ENCODE results near the gene CYP24A1. TPM values are rescaled to one million over a fixed set of nuclear protein-coding genes. Genes with fewer than 3 reads are reported as not detected.

CYP24A1 gene
- total RNA-seq, 1 donor from 2014 or later: not detected

- H3K36me3 ChIP-seq: no peaks in the 10 kb centered on the region
- H2AFZ ChIP-seq (replicated peaks): no peak overlapping the region
- H3K27ac ChIP-seq: no peak overlapping the region
- DNase-seq (ENCODE audit: low spot score): no peak
- Mint-ChIP-seq H3K4me1 (no peaks in the 10 kb centered on the region), H3K27me3 (ENCODE audit: insufficient read depth, low read depth) (no peaks in the 10 kb centered on the region), H3K4me3 (no peak overlapping the region), H3K36me3 (no peaks in the 10 kb centered on the region), H3K27ac (no peak overlapping the region), H3K9me3 (peaks cover 2% of the 10 kb centered on the region)
- H3K27me3 ChIP-seq: no peaks in the 10 kb centered on the region
- no peaks in the 10 kb centered on the region for H3K4me1 ChIP-seq
- no peak overlapping the region for H3K4me2 ChIP-seq
- no peaks in the 10 kb centered on the region for H3K79me2 ChIP-seq (ENCODE audit: low read depth)
- H3K9me3 ChIP-seq (ENCODE audit: low read depth): no peaks in the 10 kb centered on the region
- no peaks in the 10 kb centered on the region for H3F3A ChIP-seq (ENCODE audit: low read depth)
- H3K4me3 ChIP-seq: no peak overlapping the region
- no peak for TF ChIP-seq EZH2phosphoT487 (IDR thresholded peaks at IDR 0.05)
- no peak for TF ChIP-seq CTCF (IDR thresholded peaks at IDR 0.05)
- no peak for TF ChIP-seq EZH2 (IDR thresholded peaks at IDR 0.05)
- H4K20me1 ChIP-seq (ENCODE audit: low read depth): no peaks in the 10 kb centered on the region
- H3K9ac ChIP-seq: no peak overlapping the region
Observed at GRCh38 chr20:54107181-54107580, 66.6 kb downstream of the CYP24A1 start.

GRCh38 chr20:54106162-54106561, 67.6 kb downstream of the CYP24A1 start:
- no peak overlapping the region for H2AFZ ChIP-seq (replicated peaks)
- H3K9ac ChIP-seq: no peak overlapping the region
- no peak overlapping the region for H3K27ac ChIP-seq
- no peaks in the 10 kb centered on the region for H3K9me3 ChIP-seq (ENCODE audit: low read depth)
- no peaks in the 10 kb centered on the region for H3K4me1 ChIP-seq
- H3K79me2 ChIP-seq (ENCODE audit: low read depth): no peaks in the 10 kb centered on the region
- no peaks in the 10 kb centered on the region for H4K20me1 ChIP-seq (ENCODE audit: low read depth)
- H3K27ac Mint-ChIP-seq: no peak overlapping the region
- no peaks in the 10 kb centered on the region for H3K4me1 Mint-ChIP-seq
- H3K36me3 Mint-ChIP-seq: no peaks in the 10 kb centered on the region
- no peaks in the 10 kb centered on the region for H3K36me3 ChIP-seq
- H3K27me3 ChIP-seq: no peaks in the 10 kb centered on the region
- TF ChIP-seq EZH2phosphoT487 (IDR thresholded peaks at IDR 0.05) (no peak), CTCF (IDR thresholded peaks at IDR 0.05) (no peak), EZH2 (IDR thresholded peaks at IDR 0.05) (no peak)
- H3K9me3 Mint-ChIP-seq: no peaks in the 10 kb centered on the region
- no peaks in the 10 kb centered on the region for H3K27me3 Mint-ChIP-seq (ENCODE audit: insufficient read depth, low read depth)
- DNase-seq (ENCODE audit: low spot score): no peak
- no peaks in the 10 kb centered on the region for H3F3A ChIP-seq (ENCODE audit: low read depth)
- no peak overlapping the region for H3K4me3 Mint-ChIP-seq
- no peak overlapping the region for H3K4me3 ChIP-seq
- no peak overlapping the region for H3K4me2 ChIP-seq

- H3K9me3 Mint-ChIP-seq: no peaks in the 10 kb centered on the region
- Histone ChIP-seq H4K20me1 (ENCODE audit: low read depth) (no peaks in the 10 kb centered on the region), H3K27me3 (no peaks in the 10 kb centered on the region), H3K79me2 (ENCODE audit: low read depth) (no peaks in the 10 kb centered on the region), H3K27ac (no peak overlapping the region), H3K9ac (no peak overlapping the region), H2AFZ (replicated peaks) (no peak overlapping the region), H3F3A (ENCODE audit: low read depth) (no peaks in the 10 kb centered on the region), H3K36me3 (no peaks in the 10 kb centered on the region), H3K4me2 (no peak overlapping the region), H3K4me3 (no peak overlapping the region), H3K9me3 (ENCODE audit: low read depth) (no peaks in the 10 kb centered on the region), H3K4me1 (no peaks in the 10 kb centered on the region)
- TF ChIP-seq EZH2phosphoT487 (IDR thresholded peaks at IDR 0.05) (no peak), CTCF (IDR thresholded peaks at IDR 0.05) (no peak), EZH2 (IDR thresholded peaks at IDR 0.05) (no peak)
- H3K4me1 Mint-ChIP-seq: no peaks in the 10 kb centered on the region
- no peak overlapping the region for H3K4me3 Mint-ChIP-seq
- no peak for DNase-seq (ENCODE audit: low spot score)
- H3K27me3 Mint-ChIP-seq (ENCODE audit: insufficient read depth, low read depth): no peaks in the 10 kb centered on the region
- no peak overlapping the region for H3K27ac Mint-ChIP-seq
- H3K36me3 Mint-ChIP-seq: no peaks in the 10 kb centered on the region
Observed at GRCh38 chr20:54105653-54106052, 68.1 kb downstream of the CYP24A1 start.

Data from neural progenitor cell (in vitro differentiated cells).